A549 (cell line): ENCODE results near the gene LY6G6D. TPM values are rescaled to one million over a fixed set of nuclear protein-coding genes. Genes with fewer than 3 reads are reported as not detected.

ENCODE experiments used
- ATAC-seq, 2 experiments: fragments of 200-7000 bp in 1 of 2; fragments of >200 bp in 1 of 2; cut with Nextera tagmentation in 1 of 2; cut with Tn5 transposase in 1 of 2; 3 replicates each; pipeline versions ENCODE4 v1.8.0 to v1.9.1; 2018 to 2020; ENCODE audit warnings: mild to moderate bottlenecking in 1 of 2, moderate library complexity in 1 of 2
- CTCF ChIA-PET: fragments of 300-600 bp; sonication (Branson Sonifier 250); formaldehyde crosslinking; extraction: SDS; loops from one replicate; lab custom pipeline; 2021; ENCODE audit warnings: antibody characterized with exemption, inconsistent platforms; lab: Yijun Ruan, JAX
- POLR2A ChIA-PET: fragments of 350-600 bp; formaldehyde crosslinking; extraction: SDS; loops from one replicate; lab custom pipeline; 2021; ENCODE audit warnings: antibody characterized with exemption, inconsistent platforms; lab: Yijun Ruan, JAX
- DNase-seq, 2 experiments: peaks; one replicate each; pipeline versions ENCODE4 v3.0.0 to v3.0.0-alpha.2; 2011 to 2016; ENCODE audit warnings: low read depth in 1 of 2, low spot score in 1 of 2
- FAIRE-seq: peaks from 2 replicates; lab custom pipeline; 2011; peaks lifted over from hg19 to GRCh38; lab: Jason Lieb, UNC
- H3K27ac ChIP-seq, 2 experiments: fragments of >200 bp; sonication (Bioruptor Twin); formaldehyde crosslinking; 3 replicates each; pipeline ENCODE4 v1.5.1; 2016 to 2017
- H3K4me1 ChIP-seq: fragments of >200 bp; sonication (Bioruptor Twin); formaldehyde crosslinking; 3 replicates; pipeline ENCODE4 v1.6.1; 2016
- H3K4me2 ChIP-seq: fragments of >200 bp; sonication (Bioruptor Twin); formaldehyde crosslinking; 3 replicates; pipeline ENCODE4 v1.6.1; 2016
- H3K4me3 ChIP-seq: fragments of >200 bp; sonication (Bioruptor Twin); formaldehyde crosslinking; 3 replicates; pipeline ENCODE4 v1.5.1; 2016
- H3K9me3 ChIP-seq: fragments of >200 bp; sonication (Bioruptor Twin); formaldehyde crosslinking; 3 replicates; pipeline ENCODE4 v1.6.1; 2016
- ATOH8 ChIP-seq: fragments of 250-450 bp; sonication (Bioruptor Pico); IDR thresholded peaks from 2 replicates; pipeline ENCODE4 v1.5.0; 2020; ENCODE audit warnings: low read depth, mild to moderate bottlenecking, moderate library complexity
- CBX8 ChIP-seq: fragments of 200-600 bp; sonication (generic); IDR thresholded peaks from 2 replicates; pipeline ENCODE4 v1.6.1; 2016
- CHD2 ChIP-seq: fragments of 150-350 bp; IDR thresholded peaks from 2 replicates; pipeline ENCODE4 v1.6.1; 2014; ENCODE audit warnings: low read length; ENCODE audit not compliant: partially characterized antibody
- CHD4 ChIP-seq: fragments of 200-600 bp; sonication (generic); IDR thresholded peaks from 2 replicates; pipeline ENCODE4 v1.6.1; 2016; ENCODE audit warnings: antibody characterized with exemption, mild to moderate bottlenecking, borderline replicate concordance
- EHF ChIP-seq: fragments of 250-450 bp; sonication (Bioruptor Pico); IDR thresholded peaks from 2 replicates; pipeline ENCODE4 v1.5.0; 2020; ENCODE audit warnings: mild to moderate bottlenecking
- EHMT2 ChIP-seq: fragments of 200-600 bp; sonication (generic); IDR thresholded peaks from 2 replicates; pipeline ENCODE4 v1.6.1; 2016; ENCODE audit warnings: antibody characterized with exemption, low read depth, mild to moderate bottlenecking, moderate library complexity
- EP300 ChIP-seq, 2 experiments: fragments of >200 bp; sonication (Bioruptor Twin); formaldehyde crosslinking; IDR thresholded peaks; 2 replicates in 1 of 2; 3 replicates in 1 of 2; pipeline ENCODE4 v1.6.1; 2016 to 2017
- FOXS1 ChIP-seq: fragments of 250-450 bp; sonication (Bioruptor Pico); IDR thresholded peaks from 2 replicates; pipeline ENCODE4 v1.5.0; 2020; ENCODE audit warnings: mild to moderate bottlenecking, moderate library complexity
- GATA3 ChIP-seq: IDR thresholded peaks from 2 replicates; pipeline ENCODE4 v1.6.1; 2012; ENCODE audit warnings: borderline replicate concordance
- HDAC2 ChIP-seq: fragments of 200-600 bp; sonication (generic); IDR thresholded peaks from 2 replicates; pipeline ENCODE4 v1.6.1; 2016
- HES2 ChIP-seq: fragments of >200 bp; sonication (Bioruptor Twin); formaldehyde crosslinking; IDR thresholded peaks from 2 replicates; pipeline ENCODE4 v1.6.1; 2016
- HEYL ChIP-seq: fragments of 250-450 bp; sonication (Bioruptor Pico); IDR thresholded peaks from 2 replicates; pipeline ENCODE4 v1.8.0; 2021; ENCODE audit warnings: mild to moderate bottlenecking, moderate library complexity
- HOXA7 ChIP-seq: fragments of 250-450 bp; sonication (Bioruptor Pico); IDR thresholded peaks from 2 replicates; pipeline ENCODE4 v1.5.0; 2020; ENCODE audit warnings: mild to moderate bottlenecking, moderate library complexity
- HOXB13 ChIP-seq: fragments of 250-450 bp; sonication (Bioruptor Pico); IDR thresholded peaks from 2 replicates; pipeline ENCODE4 v1.5.0; 2020; ENCODE audit warnings: low read depth, mild to moderate bottlenecking, moderate library complexity
- MAFK ChIP-seq: fragments of 450-650 bp; IDR thresholded peaks from 2 replicates; pipeline ENCODE4 v1.6.1; 2014; ENCODE audit not compliant: partially characterized antibody
- MAX ChIP-seq: IDR thresholded peaks from 2 replicates; pipeline ENCODE4 v1.6.1; 2012
- MYC ChIP-seq: IDR thresholded peaks from 2 replicates; pipeline ENCODE4 v1.6.1; 2012; ENCODE audit warnings: mild to moderate bottlenecking, inconsistent platforms, low read length, improper control_type of control experiment, borderline replicate concordance
- NFE2L2 ChIP-seq: fragments of 150-350 bp; conservative IDR thresholded peaks from 2 replicates; pipeline ENCODE4 v1.6.1; 2014; ENCODE audit warnings: low read length
- NPAS2 ChIP-seq: fragments of 250-450 bp; sonication (Bioruptor Pico); IDR thresholded peaks from 2 replicates; pipeline ENCODE4 v1.8.0; 2022; ENCODE audit warnings: mild to moderate bottlenecking, moderate library complexity, borderline replicate concordance
- POLR2A ChIP-seq: IDR thresholded peaks from 2 replicates; pipeline ENCODE4 v1.6.1; 2012; ENCODE audit warnings: mild to moderate bottlenecking, low read length
- RAD21 ChIP-seq, 2 experiments: fragments of >200 bp in 1 of 2; sonication (Bioruptor Twin) in 1 of 2; formaldehyde crosslinking in 1 of 2; IDR thresholded peaks in 1 of 2; conservative IDR thresholded peaks in 1 of 2; 2 replicates in 1 of 2; 3 replicates in 1 of 2; pipeline ENCODE4 v1.6.1; 2012 to 2018; ENCODE audit warnings: inconsistent platforms in 1 of 2
- RCOR1 ChIP-seq: fragments of 150-350 bp; IDR thresholded peaks from 2 replicates; pipeline ENCODE4 v1.6.1; 2014; ENCODE audit warnings: antibody characterized with exemption, low read length, low read depth
- RFX5 ChIP-seq: fragments of 450-650 bp; IDR thresholded peaks from 2 replicates; pipeline ENCODE4 v1.7.1; 2014; ENCODE audit warnings: antibody characterized with exemption, mild to moderate bottlenecking, moderate library complexity
- SMC3 ChIP-seq: fragments of >200 bp; sonication (Bioruptor Twin); formaldehyde crosslinking; IDR thresholded peaks from 3 replicates; pipeline ENCODE4 v1.6.1; 2018; ENCODE audit warnings: inconsistent platforms
- SREBF2 ChIP-seq: fragments of 450-650 bp; IDR thresholded peaks from 2 replicates; pipeline ENCODE4 v1.6.1; 2014; ENCODE audit warnings: mild to moderate bottlenecking, moderate library complexity
- TP53 ChIP-seq: fragments of 250-450 bp; sonication (Bioruptor Pico); IDR thresholded peaks from 2 replicates; pipeline ENCODE4 v1.5.0; 2021; ENCODE audit warnings: mild to moderate bottlenecking, moderate library complexity
- ZFP36 ChIP-seq: fragments of 450-650 bp; IDR thresholded peaks from 2 replicates; pipeline ENCODE4 v1.6.1; 2014; ENCODE audit warnings: borderline replicate concordance; ENCODE audit not compliant: partially characterized antibody
- ZNF302 ChIP-seq: fragments of 250-450 bp; sonication (Bioruptor Pico); IDR thresholded peaks from 2 replicates; pipeline ENCODE4 v1.9.0; 2021; ENCODE audit warnings: inconsistent platforms, mild to moderate bottlenecking, moderate library complexity
- WGBS: methylation state at CpG from one replicate; pipeline ENCODE4 v1.1.6; 2017; ENCODE audit errors: missing lambda C conversion rate; 5-methylcytosine and 5-hydroxymethylcytosine counted together
- polyA plus RNA-seq, 4 experiments: library from polyadenylated mRNA; depleted of rRNA in 3 of 4; stranded (reverse); fragments of >200 nt; fragmentation: RNase III in 1 of 4; extraction: RNeasy Plus Mini Kit Qiagen cat#74134 plus additional on column Dnase treatment in 1 of 4; gene quantifications; 2 replicates in 3 of 4; 3 replicates in 1 of 4; pipeline ENCODE4 v1.2.3, GENCODE V29; 2011 to 2017

Gene LY6G6D
- polyA plus RNA-seq, 2 of the 4 experiments (the other 2 are of a cell fraction): not detected

- FAIRE-seq: no peak
- CTCF ChIA-PET: interaction anchor here (0.6 kb wide), 2 partner anchors 83 to 371 kb away, joined by 3 to 4 read pairs; no protein-coding TSS in a partner anchor
- POLR2A ChIA-PET: no interaction called here
- DNase-seq: no peak
- WGBS: 65% methylated on average over 5 of the region's 5 CpGs
- no peak for ATAC-seq
- H3K4me2 ChIP-seq: no peak overlapping the region
- H3K4me3 ChIP-seq: no peak overlapping the region
- H3K9me3 ChIP-seq: no peaks in the 10 kb centered on the region
- H3K4me1 ChIP-seq: no peaks in the 10 kb centered on the region
- TF ChIP-seq CBX8: no peak
- TF ChIP-seq NFE2L2: no peak
- no peak for TF ChIP-seq EHF (CRISPR knock-in tag)
- TF ChIP-seq NPAS2 (CRISPR knock-in tag): no peak
- no peak for TF ChIP-seq GATA3
- TF ChIP-seq POLR2A: no peak
- no peak for TF ChIP-seq HOXA7 (CRISPR knock-in tag)
- no peak for TF ChIP-seq EHMT2
- no peak for TF ChIP-seq MAX
- TF ChIP-seq SMC3: no peak
- no peak for TF ChIP-seq ATOH8
- no peak for TF ChIP-seq CHD4
- no peak for TF ChIP-seq MYC
- no peak overlapping the region for H3K27ac ChIP-seq
These were observed 5.1 kb downstream of the LY6G6D start for GRCh38 chr6:31720196-31720770.

GRCh38 chr6:31721351-31722020, 6.3 kb downstream of the LY6G6D start, which contains the start of gene LY6G6C:
TSS of gene LY6G6C (minus strand) at chr6:31721746. CDS start at chr6:31721679, 67 bp downstream.
- ChIA-PET POLR2A (no interaction called here), CTCF (interaction anchor here (0.9 to 1.6 kb wide), 3 partner anchors 9 to 109 kb away, joined by 3 to 6 read pairs (median 3); no protein-coding TSS in a partner anchor)
- H3K9me3 ChIP-seq: no peaks in the 10 kb centered on the region
- ATAC-seq: no peak
- WGBS: 54% methylated on average over 4 of the region's 4 CpGs
- no peak for FAIRE-seq
- no peak within 1 kb of the TSS for H3K27ac ChIP-seq
- no peaks in the 10 kb centered on the region for H3K4me1 ChIP-seq
- no peak within 1 kb of the TSS for H3K4me3 ChIP-seq
- no peak for TF ChIP-seq HES2
- TF ChIP-seq SREBF2: no peak
- TF ChIP-seq TP53: no peak
- TF ChIP-seq RCOR1: no peak
- TF ChIP-seq HDAC2: no peak
- no peak for TF ChIP-seq HOXB13 (CRISPR knock-in tag)
- no peak for TF ChIP-seq MAFK
- no peak for TF ChIP-seq POLR2A
- no peak for TF ChIP-seq EP300 (IDR thresholded peaks at IDR 0.05)
- TF ChIP-seq HOXA7 (CRISPR knock-in tag): no peak
- TF ChIP-seq CHD4: no peak
- no peak for TF ChIP-seq GATA3
- TF ChIP-seq RFX5: no peak
- TF ChIP-seq RAD21 (conservative IDR thresholded peaks at IDR 0.05 in 1 of 2, IDR thresholded peaks at IDR 0.05 in 1 of 2): no peak
- no peak for TF ChIP-seq CHD2
- no peak for TF ChIP-seq FOXS1
- no peak for TF ChIP-seq CBX8
- no peak for TF ChIP-seq HEYL (CRISPR knock-in tag)
- no peak for TF ChIP-seq ZNF302
- TF ChIP-seq ZFP36: no peak
- DNase-seq: no peak
- H3K4me2 ChIP-seq: no peak within 1 kb of the TSS
